ENCODE results near the gene WDR37. TPM values are rescaled to one million over a fixed set of nuclear protein-coding genes. Genes with fewer than 3 reads are reported as not detected.

Gene WDR37
- total and polyA plus RNA-seq, 2 donors (not counting 1 experiment from before 2014, with no cell fraction given), result 17.3 to 33.2 TPM

DNA sequence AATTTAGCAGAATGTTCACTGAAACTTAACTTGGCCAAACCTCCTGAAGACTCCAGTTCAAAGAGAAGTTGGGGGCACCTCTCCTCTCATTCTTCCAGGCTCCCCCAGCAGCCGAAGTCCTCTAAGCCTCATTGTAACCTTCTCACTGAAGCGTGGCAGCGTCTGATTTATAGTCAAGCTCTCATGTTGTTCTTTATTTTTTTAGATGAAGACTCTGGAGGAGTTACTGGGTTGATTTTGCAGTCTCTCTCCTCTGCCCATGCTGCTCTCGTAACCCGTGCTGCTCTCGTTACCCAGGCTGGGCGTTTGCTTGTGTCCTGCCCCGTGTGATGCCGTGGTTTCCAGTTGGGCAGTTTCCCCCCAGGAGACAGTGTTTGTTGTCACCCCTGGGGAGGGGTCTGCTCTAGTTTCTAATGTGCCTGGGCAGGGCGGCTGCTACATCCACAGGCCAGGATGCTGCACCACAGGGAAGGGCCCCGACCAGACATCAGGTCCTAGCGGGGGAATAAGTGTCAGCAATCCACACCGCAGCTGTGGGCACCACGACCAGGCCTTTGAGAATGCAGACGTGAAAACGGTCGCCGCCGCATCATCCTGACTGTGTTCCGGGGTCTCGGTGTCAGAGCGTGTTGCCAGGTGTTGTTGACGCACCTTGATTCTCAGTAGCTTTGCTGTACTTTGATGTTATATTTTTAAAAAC is 65.2 kb downstream of the WDR37 start:
- Mint-ChIP-seq H3K27me3 (no peaks in the 10 kb centered on the region), H3K9me3 (ENCODE audit: insufficient read depth) (no peaks in the 10 kb centered on the region), H3K4me3 (no peak overlapping the region), H3K4me1 (peaks cover 6% of the 10 kb centered on the region), H3K27ac (no peak overlapping the region)
- H3K4me3 ChIP-seq (ENCODE audit: control extremely low read depth in 1 of 5, extremely low read depth in 1 of 5, insufficient read depth in 1 of 5, low read depth in 2 of 5, low read length in 4 of 5), result no peak overlapping the region
- H3K9ac ChIP-seq (ENCODE audit: low read length), result no peak overlapping the region
- H3K9me3 ChIP-seq (ENCODE audit: control extremely low read depth in 1 of 3, control insufficient read depth in 2 of 3, insufficient read depth in 1 of 3, low read length in 2 of 3), result no peaks in the 10 kb centered on the region
- no peak overlapping the region for H3K27ac ChIP-seq (ENCODE audit: low read length in 2 of 2)
- DNase-seq (no peak), ATAC-seq (ENCODE audit: low read depth) (no peak)
- H3K4me2 ChIP-seq (replicated peaks; ENCODE audit: low read depth, low read length, poor library complexity, severe bottlenecking), result no peak overlapping the region
- TF ChIP-seq EZH2 (IDR thresholded peaks at IDR 0.05; ENCODE audit: borderline replicate concordance, insufficient read depth, low read depth, low read length, poor library complexity, severe bottlenecking), result no peak
- TF ChIP-seq, protein P1, sequence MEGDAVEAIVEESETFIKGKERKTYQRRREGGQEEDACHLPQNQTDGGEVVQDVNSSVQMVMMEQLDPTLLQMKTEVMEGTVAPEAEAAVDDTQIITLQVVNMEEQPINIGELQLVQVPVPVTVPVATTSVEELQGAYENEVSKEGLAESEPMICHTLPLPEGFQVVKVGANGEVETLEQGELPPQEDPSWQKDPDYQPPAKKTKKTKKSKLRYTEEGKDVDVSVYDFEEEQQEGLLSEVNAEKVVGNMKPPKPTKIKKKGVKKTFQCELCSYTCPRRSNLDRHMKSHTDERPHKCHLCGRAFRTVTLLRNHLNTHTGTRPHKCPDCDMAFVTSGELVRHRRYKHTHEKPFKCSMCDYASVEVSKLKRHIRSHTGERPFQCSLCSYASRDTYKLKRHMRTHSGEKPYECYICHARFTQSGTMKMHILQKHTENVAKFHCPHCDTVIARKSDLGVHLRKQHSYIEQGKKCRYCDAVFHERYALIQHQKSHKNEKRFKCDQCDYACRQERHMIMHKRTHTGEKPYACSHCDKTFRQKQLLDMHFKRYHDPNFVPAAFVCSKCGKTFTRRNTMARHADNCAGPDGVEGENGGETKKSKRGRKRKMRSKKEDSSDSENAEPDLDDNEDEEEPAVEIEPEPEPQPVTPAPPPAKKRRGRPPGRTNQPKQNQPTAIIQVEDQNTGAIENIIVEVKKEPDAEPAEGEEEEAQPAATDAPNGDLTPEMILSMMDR (IDR thresholded peaks at IDR 0.05), result no peak
- CTCF ChIA-PET, result no interaction called here
- peaks cover 16% of the 10 kb centered on the region for H4K20me1 ChIP-seq (ENCODE audit: control insufficient read depth, insufficient read depth, low read length, poor library complexity, severe bottlenecking)
- H2AFZ ChIP-seq (ENCODE audit: insufficient read depth, low read depth, low read length, poor library complexity, severe bottlenecking), result no peak overlapping the region
- H3K79me2 ChIP-seq (ENCODE audit: control insufficient read depth, insufficient read depth, low read length), result peaks cover 9% of the 10 kb centered on the region
- 95% methylated on average over 17 of the region's 23 CpGs for WGBS (ENCODE audit: insufficient coverage)
- POLR2A ChIA-PET, result no interaction called here
- H3K27me3 ChIP-seq (replicated peaks in 1 of 4; ENCODE audit: control extremely low read depth in 1 of 4, control insufficient read depth in 3 of 4, insufficient read depth in 4 of 4, low read length in 3 of 4), result no peaks in the 10 kb centered on the region
- intact Hi-C loops (cut with micrococcal nuclease), result no loop called here
- no peaks in the 10 kb centered on the region for H3K4me1 ChIP-seq (ENCODE audit: control insufficient read depth in 2 of 2, insufficient read depth in 2 of 2, low read length in 2 of 2)
- H3K36me3 ChIP-seq (replicated peaks in 1 of 2; ENCODE audit: control extremely low read depth in 1 of 2, control insufficient read depth in 1 of 2, extremely low read depth in 1 of 2, insufficient read depth in 2 of 2, low read length in 1 of 2), result peaks cover 2 to 90% of the 10 kb centered on the region in 2 experiments

DNA sequence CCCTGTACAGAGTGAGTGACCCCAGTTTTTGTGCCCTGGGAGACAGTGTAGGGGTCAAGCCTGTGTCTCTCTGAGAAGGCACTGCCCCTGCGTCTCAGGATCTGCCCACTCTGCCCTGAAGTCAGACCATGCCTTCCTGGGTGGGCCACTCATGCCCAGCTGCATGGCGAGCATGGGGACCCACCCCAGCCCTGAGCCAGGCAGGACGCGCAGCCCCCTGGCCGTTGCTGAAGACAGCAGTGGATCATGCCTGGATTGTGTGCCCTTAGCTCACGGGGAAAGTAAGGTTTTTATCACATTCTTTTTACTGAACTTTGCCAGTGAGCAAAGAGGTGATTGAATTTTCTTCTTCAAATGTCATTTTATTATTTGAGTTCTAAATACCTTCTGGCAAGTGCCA is 66.2 kb downstream of the WDR37 start:
- Histone ChIP-seq H3K27me3 (replicated peaks in 1 of 4; ENCODE audit: control extremely low read depth in 1 of 4, control insufficient read depth in 3 of 4, insufficient read depth in 4 of 4, low read length in 3 of 4) (no peaks in the 10 kb centered on the region), H3K9ac (ENCODE audit: low read length) (no peak overlapping the region), H3K4me3 (ENCODE audit: control extremely low read depth in 1 of 5, extremely low read depth in 1 of 5, insufficient read depth in 1 of 5, low read depth in 2 of 5, low read length in 4 of 5) (no peak overlapping the region), H3K4me1 (ENCODE audit: control insufficient read depth in 2 of 2, insufficient read depth in 2 of 2, low read length in 2 of 2) (no peaks in the 10 kb centered on the region), H4K20me1 (ENCODE audit: control insufficient read depth, insufficient read depth, low read length, poor library complexity, severe bottlenecking) (peaks cover 16% of the 10 kb centered on the region), H2AFZ (ENCODE audit: insufficient read depth, low read depth, low read length, poor library complexity, severe bottlenecking) (no peak overlapping the region), H3K27ac (ENCODE audit: low read length in 2 of 2) (no peak overlapping the region), H3K36me3 (replicated peaks in 1 of 2; ENCODE audit: control extremely low read depth in 1 of 2, control insufficient read depth in 1 of 2, extremely low read depth in 1 of 2, insufficient read depth in 2 of 2, low read length in 1 of 2) (peaks cover 2 to 90% of the 10 kb centered on the region in 2 experiments), H3K79me2 (ENCODE audit: control insufficient read depth, insufficient read depth, low read length) (peaks cover 9% of the 10 kb centered on the region), H3K9me3 (ENCODE audit: control extremely low read depth in 1 of 3, control insufficient read depth in 2 of 3, insufficient read depth in 1 of 3, low read length in 2 of 3) (no peaks in the 10 kb centered on the region), H3K4me2 (replicated peaks; ENCODE audit: low read depth, low read length, poor library complexity, severe bottlenecking) (no peak overlapping the region)
- ChIA-PET POLR2A (no interaction called here), CTCF (no interaction called here)
- Mint-ChIP-seq H3K27me3 (no peaks in the 10 kb centered on the region), H3K27ac (no peak overlapping the region), H3K4me1 (peaks cover 6% of the 10 kb centered on the region), H3K9me3 (ENCODE audit: insufficient read depth) (no peaks in the 10 kb centered on the region), H3K4me3 (no peak overlapping the region)
- DNase-seq (no peak), ATAC-seq (ENCODE audit: low read depth) (no peak)
- intact Hi-C loops (cut with micrococcal nuclease), result no loop called here
- 100% methylated on average over 5 of the region's 6 CpGs for WGBS (ENCODE audit: insufficient coverage)
- TF ChIP-seq EZH2 (IDR thresholded peaks at IDR 0.05; ENCODE audit: borderline replicate concordance, insufficient read depth, low read depth, low read length, poor library complexity, severe bottlenecking), result no peak
- TF ChIP-seq, protein P1 (IDR thresholded peaks at IDR 0.05), result no peak

All from B cell (primary cell).